ENCODE data around the gene DNAH9.

DNAH9 gene

DNA sequence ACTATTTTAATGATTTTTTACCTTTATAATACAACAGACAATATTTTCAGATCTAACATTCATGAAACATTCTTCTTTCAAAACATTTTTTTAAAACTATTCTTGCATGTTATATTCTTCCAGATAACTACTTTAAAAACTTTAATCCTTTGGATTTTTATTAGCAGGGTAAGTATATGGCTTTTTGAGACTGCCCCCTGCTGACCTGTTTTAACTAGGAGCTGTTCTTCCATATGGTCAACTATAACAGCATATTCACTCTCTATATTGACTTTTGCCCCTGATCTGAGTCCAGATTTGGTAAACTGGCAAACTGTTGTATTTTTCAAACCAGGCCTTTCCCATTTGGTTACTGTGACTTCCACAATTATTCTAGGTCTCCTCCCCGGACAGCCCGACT lies 382.5 kb downstream of the DNAH9 start:
- no peak for DNase-seq (ENCODE audit: low read depth)

- DNase-seq (ENCODE audit: low read depth) = no peak
These were observed 383.6 kb downstream of the DNAH9 start for GRCh38 chr17:11981862-11982261.

GRCh38 chr17:11986179-11986941 lies 388.1 kb downstream of the DNAH9 start:
- no peak for DNase-seq (ENCODE audit: low read depth)

- DNase-seq (ENCODE audit: low read depth) = no peak
These were observed 388.7 kb downstream of the DNAH9 start for GRCh38 chr17:11986942-11987329.

- no peak for DNase-seq (ENCODE audit: low read depth)
These were observed 392.2 kb downstream of the DNAH9 start for GRCh38 chr17:11990363-11990983.

DNA sequence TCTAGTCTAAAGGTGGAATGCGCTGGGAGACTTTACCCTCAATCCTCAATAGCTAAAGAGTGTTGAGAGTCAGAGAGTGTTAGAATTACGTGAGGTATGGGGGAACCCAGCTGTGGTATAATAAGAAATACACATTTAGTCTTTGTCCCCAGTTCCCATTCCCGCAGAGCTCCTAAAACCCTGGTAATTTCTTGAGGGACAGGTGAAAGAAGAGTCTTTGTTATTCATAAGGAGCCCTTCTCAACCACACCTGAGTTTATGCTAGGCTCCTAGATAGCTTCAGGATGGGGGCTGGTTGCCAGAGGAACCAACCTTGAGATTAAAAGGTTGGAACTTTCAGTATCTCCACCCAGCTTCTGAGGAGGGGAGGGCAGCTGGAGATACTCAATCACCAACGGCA lies 393.2 kb downstream of the DNAH9 start:
- DNase-seq (ENCODE audit: low read depth) = no peak

DNA sequence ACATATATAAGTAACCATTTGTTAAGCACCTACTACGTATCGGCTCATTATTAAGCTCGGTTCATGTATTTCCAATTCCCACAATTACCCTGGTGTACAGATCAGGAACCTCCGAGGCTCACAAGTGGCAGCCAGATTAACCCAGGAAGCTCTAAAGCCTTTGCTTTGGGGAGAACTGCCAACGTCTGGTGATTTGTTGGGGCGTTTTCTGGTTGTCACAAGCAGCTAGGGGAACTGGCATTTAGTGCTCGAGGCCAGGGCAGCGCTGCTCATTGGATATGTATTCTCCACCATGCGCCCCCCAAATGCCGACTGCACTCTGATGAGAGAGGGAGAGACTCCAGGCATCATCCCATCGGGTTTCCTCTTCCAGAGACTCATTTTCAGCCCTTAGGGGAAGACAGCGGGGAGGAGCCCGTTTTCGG lies 398.5 kb downstream of the DNAH9 start:
- DNase-seq (ENCODE audit: low read depth) = no peak

GRCh38 chr17:11997147-11997971 lies 399.1 kb downstream of the DNAH9 start, which contains the start of gene ZNF18:
TSS of gene ZNF18 (minus strand) at chr17:11997475. CDS start at chr17:11992829, 4,646 bp downstream.
- peak; percentile 94 for DNase-seq (ENCODE audit: low read depth)

GRCh38 chr17:11997972-11998233 lies 399.6 kb downstream of the DNAH9 start:
- no peak for DNase-seq (ENCODE audit: low read depth)

- DNase-seq (ENCODE audit: low read depth) = no peak
These were observed 401.4 kb downstream of the DNAH9 start for GRCh38 chr17:11999696-12000095.

DNA sequence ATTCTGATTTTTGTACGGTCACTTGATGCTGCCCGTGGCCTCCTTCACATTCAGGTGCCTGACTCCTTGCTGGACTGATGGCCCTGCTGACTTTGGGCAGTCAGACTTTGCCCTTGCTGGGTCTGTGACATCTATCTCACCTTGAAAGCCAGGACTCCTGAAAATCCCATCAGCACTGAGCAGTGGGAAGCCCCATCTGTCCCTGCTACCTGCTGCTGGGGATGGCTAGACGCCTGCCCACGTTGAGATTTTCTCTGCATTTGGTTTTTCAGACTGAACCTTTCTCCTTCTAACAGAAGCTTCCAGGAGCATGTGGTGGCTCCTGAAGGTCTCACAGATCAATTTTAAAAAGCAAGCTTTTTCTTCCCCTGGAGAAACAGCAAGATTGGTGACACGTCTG lies 409.2 kb downstream of the DNAH9 start:
- DNase-seq (ENCODE audit: low read depth) = no peak

Measured in activated T-helper 9 cell treated with anti-CD3 and anti-CD28 coated beads, Interleukin-2, amount 50 U/mL, for 16 hours (primary cell).